ENCODE measurements around the gene POC1A. TPM values are rescaled to one million over a fixed set of nuclear protein-coding genes. Genes with fewer than 3 reads are reported as not detected.

POC1A gene
- total and polyA plus RNA-seq, 2 donors (not counting 3 experiments of a cell fraction or from before 2014, with no cell fraction given): 14.8 to 19.4 TPM

- dilution Hi-C loops (cut with MboI; ENCODE audit: extremely low pct_ligation_motif_present, low sequenced_read_pairs): no loop called here
- Histone ChIP-seq H3K9me3 (replicated peaks; ENCODE audit: control insufficient read depth, insufficient read depth, low read length) (no peaks in the 10 kb centered on the region), H3K36me3 (ENCODE audit: control insufficient read depth in 2 of 2, extremely low read depth in 1 of 2, insufficient read depth in 2 of 2, low read length in 2 of 2) (no peaks in the 10 kb centered on the region), H3K4me1 (ENCODE audit: control insufficient read depth, extremely low read depth, insufficient read depth, low read length) (no peaks in the 10 kb centered on the region), H3K27me3 (ENCODE audit: control insufficient read depth in 2 of 2, insufficient read depth in 2 of 2, low read length in 2 of 2) (no peaks in the 10 kb centered on the region), H3K4me2 (ENCODE audit: insufficient read depth, low read length) (no peak overlapping the region), H3K4me3 (replicated peaks in 1 of 3; ENCODE audit: insufficient read depth in 1 of 3, low read depth in 1 of 3, low read length in 3 of 3) (no peak overlapping the region), H3K79me2 (ENCODE audit: control insufficient read depth, insufficient read depth, low read length) (no peaks in the 10 kb centered on the region), H4K20me1 (replicated peaks; ENCODE audit: control insufficient read depth, extremely low read depth, insufficient read depth, low read length) (no peaks in the 10 kb centered on the region), H3K27ac (ENCODE audit: insufficient read depth, low read depth, low read length) (no peak overlapping the region), H3K9ac (replicated peaks; ENCODE audit: extremely low read depth, insufficient read depth, low read length) (no peak overlapping the region), H3K9me1 (replicated peaks; ENCODE audit: control insufficient read depth, extremely low read depth, insufficient read depth, low read length) (no peaks in the 10 kb centered on the region), H2AFZ (ENCODE audit: low read depth, low read length) (no peak overlapping the region)
- TF ChIP-seq, protein P1, sequence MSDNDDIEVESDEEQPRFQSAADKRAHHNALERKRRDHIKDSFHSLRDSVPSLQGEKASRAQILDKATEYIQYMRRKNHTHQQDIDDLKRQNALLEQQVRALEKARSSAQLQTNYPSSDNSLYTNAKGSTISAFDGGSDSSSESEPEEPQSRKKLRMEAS (IDR thresholded peaks at IDR 0.05; ENCODE audit: insufficient read depth, insufficient read length): no peak
- TF ChIP-seq CTCF (IDR thresholded peaks at IDR 0.05; ENCODE audit: extremely low read depth in 1 of 2, insufficient read depth in 1 of 2, low read depth in 1 of 2, low read length in 2 of 2) (no peak), POLR2A (IDR thresholded peaks at IDR 0.05; ENCODE audit: low read depth, low read length) (no peak), FOS (IDR thresholded peaks at IDR 0.05; ENCODE audit: borderline replicate concordance, insufficient read depth, low read length) (no peak), EZH2 (IDR thresholded peaks at IDR 0.05; ENCODE audit: borderline replicate concordance, low read depth, low read length, severe bottlenecking) (no peak), MYC (IDR thresholded peaks at IDR 0.05; ENCODE audit: low read depth, low read length) (no peak), POLR2AphosphoS5 (IDR thresholded peaks at IDR 0.05; ENCODE audit: insufficient read depth, low read depth, low read length) (no peak), GATA2 (IDR thresholded peaks at IDR 0.05; ENCODE audit: insufficient read depth, insufficient read length, low read depth, low read length) (no peak), JUN (IDR thresholded peaks at IDR 0.05; ENCODE audit: borderline replicate concordance, insufficient read depth, insufficient read length, low read depth) (no peak)
- DNase-seq (ENCODE audit: low read depth, low spot score) (no peak), FAIRE-seq (no peak)
- intact Hi-C loops (cut with micrococcal nuclease): no loop called here
- no TSS peak for BruUV-seq (replicated peaks)
- ChIA-PET POLR2A (no interaction called here), CTCF (interaction anchor here (1.7 to 2.7 kb wide), 2 partner anchors 11 to 48 kb away, joined by 5 to 11 read pairs; no protein-coding TSS in a partner anchor)
These were observed 18.1 kb upstream of the POC1A start for GRCh38 chr3:52172262-52172757.

Data from endothelial cell of umbilical vein (primary cell).